Suprapubic skin (tissue), 4 donors: ENCODE data around the gene KDM8.

Source experiments
- EP300 ChIP-seq: sonication (generic); formaldehyde crosslinking; IDR thresholded peaks from one replicate; pipeline ENCODE4 v1.6.1; 2017; ENCODE audit warnings: antibody characterized with exemption
- POLR2AphosphoS5 ChIP-seq, 3 donors: sonication (generic); formaldehyde crosslinking; IDR thresholded peaks; one replicate each; pipeline ENCODE4 v1.6.1; 2017; ENCODE audit warnings: antibody characterized with exemption in 3 of 3
- TF ChIP-seq, protein P1 (sequence below), 2 donors: fragments of 200-600 bp in 1 of 2; fragments of 450-650 bp in 1 of 2; sonication (generic) in 1 of 2; IDR thresholded peaks; one replicate each; pipeline ENCODE4 v1.5.1; 2016 to 2019; ENCODE audit warnings: antibody characterized with exemption in 2 of 2, mild to moderate bottlenecking in 1 of 2, moderate library complexity in 1 of 2

DNA sequence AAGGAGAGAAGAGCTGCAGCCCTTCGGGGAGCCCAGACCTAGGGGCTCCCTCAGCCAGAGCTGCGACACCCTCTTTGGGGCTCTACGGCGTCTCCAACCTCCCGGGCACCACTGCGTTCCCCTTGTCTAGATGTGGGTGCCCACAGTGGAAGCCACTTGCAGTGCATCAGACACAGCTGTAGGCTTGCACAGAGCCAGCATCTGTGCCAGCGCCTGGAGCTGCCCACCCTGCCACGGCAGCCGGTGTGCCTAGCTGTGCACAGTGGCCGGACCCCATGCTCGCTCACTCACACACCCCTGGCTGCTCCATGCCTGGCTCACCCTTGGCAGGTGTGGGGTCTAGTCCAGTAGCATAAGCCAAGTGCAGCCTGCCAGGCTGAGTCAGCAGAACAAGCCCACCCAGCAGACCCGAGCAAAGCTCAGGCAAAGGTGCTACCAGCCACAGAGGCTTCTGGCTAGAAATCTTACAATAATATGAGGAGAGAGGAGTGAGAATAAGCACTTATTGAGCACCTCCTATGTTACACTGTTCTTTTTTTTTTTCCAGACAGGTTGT lies 12.9 kb upstream of the KDM8 start:
- TF ChIP-seq POLR2AphosphoS5 (IDR thresholded peaks at IDR 0.05) (no peak), EP300 (no peak)
- TF ChIP-seq, protein P1, sequence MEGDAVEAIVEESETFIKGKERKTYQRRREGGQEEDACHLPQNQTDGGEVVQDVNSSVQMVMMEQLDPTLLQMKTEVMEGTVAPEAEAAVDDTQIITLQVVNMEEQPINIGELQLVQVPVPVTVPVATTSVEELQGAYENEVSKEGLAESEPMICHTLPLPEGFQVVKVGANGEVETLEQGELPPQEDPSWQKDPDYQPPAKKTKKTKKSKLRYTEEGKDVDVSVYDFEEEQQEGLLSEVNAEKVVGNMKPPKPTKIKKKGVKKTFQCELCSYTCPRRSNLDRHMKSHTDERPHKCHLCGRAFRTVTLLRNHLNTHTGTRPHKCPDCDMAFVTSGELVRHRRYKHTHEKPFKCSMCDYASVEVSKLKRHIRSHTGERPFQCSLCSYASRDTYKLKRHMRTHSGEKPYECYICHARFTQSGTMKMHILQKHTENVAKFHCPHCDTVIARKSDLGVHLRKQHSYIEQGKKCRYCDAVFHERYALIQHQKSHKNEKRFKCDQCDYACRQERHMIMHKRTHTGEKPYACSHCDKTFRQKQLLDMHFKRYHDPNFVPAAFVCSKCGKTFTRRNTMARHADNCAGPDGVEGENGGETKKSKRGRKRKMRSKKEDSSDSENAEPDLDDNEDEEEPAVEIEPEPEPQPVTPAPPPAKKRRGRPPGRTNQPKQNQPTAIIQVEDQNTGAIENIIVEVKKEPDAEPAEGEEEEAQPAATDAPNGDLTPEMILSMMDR (IDR thresholded peaks at IDR 0.05) = no peak
